Measurements from ENCODE around the gene DLL4.

Gene DLL4

DNA sequence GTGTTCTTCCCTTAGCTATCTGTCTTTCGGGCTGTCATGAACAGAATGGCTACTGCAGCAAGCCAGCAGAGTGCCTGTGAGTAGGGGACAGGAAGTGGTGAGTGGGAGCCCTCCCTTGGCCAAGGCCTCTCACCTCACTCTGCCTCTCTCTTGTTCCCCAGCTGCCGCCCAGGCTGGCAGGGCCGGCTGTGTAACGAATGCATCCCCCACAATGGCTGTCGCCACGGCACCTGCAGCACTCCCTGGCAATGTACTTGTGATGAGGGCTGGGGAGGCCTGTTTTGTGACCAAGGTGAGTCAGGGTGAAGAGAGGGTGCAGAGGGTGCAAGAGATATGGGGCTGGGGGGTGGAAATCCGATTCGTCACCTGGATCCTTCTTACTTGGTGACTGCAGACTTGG, 3.0 kb downstream of the DLL4 start:
- peak overlapping the region in 4 of 5 donors; percentile 63 to 91 (median 74) for H3K4me3 ChIP-seq (ENCODE audit: low read depth in 1 of 5, low read length in 5 of 5)
- H3K9ac ChIP-seq (ENCODE audit: low read length in 5 of 5): peak overlapping the region in 1 of 5 donors; percentile 30
- no peaks in the 10 kb centered on the region for H3K9me3 ChIP-seq (ENCODE audit: control insufficient read depth in 5 of 5, low read length in 5 of 5)
- peaks cover 0 to 36% (median 24%) of the 10 kb centered on the region in 5 donors for H3K36me3 ChIP-seq (ENCODE audit: control insufficient read depth in 5 of 5, insufficient read depth in 5 of 5, low read length in 5 of 5)
- H3K27ac ChIP-seq (ENCODE audit: low read depth, low read length): peak overlapping the region; percentile 56
- peaks cover 28 to 49% (median 42%) of the 10 kb centered on the region in 5 donors for H3K27me3 ChIP-seq (ENCODE audit: control insufficient read depth in 5 of 5, insufficient read depth in 4 of 5, low read length in 5 of 5)
- H3K4me1 ChIP-seq (ENCODE audit: control insufficient read depth in 5 of 5, insufficient read depth in 5 of 5, low read length in 5 of 5): peaks cover 3 to 92% (median 59%) of the 10 kb centered on the region in 5 donors

- no peak overlapping the region for H3K27ac ChIP-seq (ENCODE audit: low read depth, low read length)
- H3K4me1 ChIP-seq (ENCODE audit: control insufficient read depth in 5 of 5, insufficient read depth in 5 of 5, low read length in 5 of 5): peaks cover 3 to 94% (median 57%) of the 10 kb centered on the region in 5 donors
Observed at GRCh38 chr15:40932649-40933516, 3.7 kb downstream of the DLL4 start.

GRCh38 chr15:40933517-40933902, 4.4 kb downstream of the DLL4 start:
- Histone ChIP-seq H3K27ac (ENCODE audit: low read depth, low read length) (no peak overlapping the region), H3K4me3 (ENCODE audit: low read depth in 1 of 5, low read length in 5 of 5) (peak overlapping the region in 2 of 5 donors; percentile 69 to 91), H3K36me3 (ENCODE audit: control insufficient read depth in 5 of 5, insufficient read depth in 5 of 5, low read length in 5 of 5) (peaks cover 0 to 44% (median 27%) of the 10 kb centered on the region in 5 donors), H3K9me3 (ENCODE audit: control insufficient read depth in 5 of 5, low read length in 5 of 5) (no peaks in the 10 kb centered on the region), H3K9ac (ENCODE audit: low read length in 5 of 5) (no peak overlapping the region), H3K4me1 (ENCODE audit: control insufficient read depth in 5 of 5, insufficient read depth in 5 of 5, low read length in 5 of 5) (peaks cover 3 to 95% (median 52%) of the 10 kb centered on the region in 5 donors), H3K27me3 (ENCODE audit: control insufficient read depth in 5 of 5, insufficient read depth in 4 of 5, low read length in 5 of 5) (peaks cover 25 to 44% (median 38%) of the 10 kb centered on the region in 5 donors)

More at GRCh38 chr15:40932649-40933516, 3.7 kb downstream of the DLL4 start:
- peak overlapping the region in 3 of 5 donors; percentile 69 to 91 (median 80) for H3K4me3 ChIP-seq (ENCODE audit: low read depth in 1 of 5, low read length in 5 of 5)
- peaks cover 0 to 39% (median 27%) of the 10 kb centered on the region in 5 donors for H3K36me3 ChIP-seq (ENCODE audit: control insufficient read depth in 5 of 5, insufficient read depth in 5 of 5, low read length in 5 of 5)
- no peaks in the 10 kb centered on the region for H3K9me3 ChIP-seq (ENCODE audit: control insufficient read depth in 5 of 5, low read length in 5 of 5)
- H3K27me3 ChIP-seq (ENCODE audit: control insufficient read depth in 5 of 5, insufficient read depth in 4 of 5, low read length in 5 of 5): peaks cover 26 to 46% (median 40%) of the 10 kb centered on the region in 5 donors
- no peak overlapping the region for H3K9ac ChIP-seq (ENCODE audit: low read length in 5 of 5)

DNA sequence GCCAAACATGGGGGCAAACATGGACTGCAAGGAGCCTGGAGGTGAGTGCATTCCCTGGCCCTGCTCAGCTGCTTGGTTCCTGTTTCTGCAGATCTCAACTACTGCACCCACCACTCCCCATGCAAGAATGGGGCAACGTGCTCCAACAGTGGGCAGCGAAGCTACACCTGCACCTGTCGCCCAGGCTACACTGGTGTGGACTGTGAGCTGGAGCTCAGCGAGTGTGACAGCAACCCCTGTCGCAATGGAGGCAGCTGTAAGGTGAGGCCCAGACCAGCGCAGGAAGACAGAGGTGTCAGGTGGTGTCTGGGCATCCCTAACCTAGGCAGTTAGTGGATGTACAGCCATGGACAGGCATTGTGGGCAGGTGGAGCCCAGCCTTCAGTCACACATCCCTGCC, 5.3 kb downstream of the DLL4 start:
- H3K9me3 ChIP-seq (ENCODE audit: control insufficient read depth in 5 of 5, low read length in 5 of 5): no peaks in the 10 kb centered on the region
- peaks cover 19 to 34% (median 30%) of the 10 kb centered on the region in 5 donors for H3K27me3 ChIP-seq (ENCODE audit: control insufficient read depth in 5 of 5, insufficient read depth in 4 of 5, low read length in 5 of 5)
- H3K4me1 ChIP-seq (ENCODE audit: control insufficient read depth in 5 of 5, insufficient read depth in 5 of 5, low read length in 5 of 5): peaks cover 3 to 92% (median 43%) of the 10 kb centered on the region in 5 donors
- no peak overlapping the region for H3K9ac ChIP-seq (ENCODE audit: low read length in 5 of 5)
- H3K36me3 ChIP-seq (ENCODE audit: control insufficient read depth in 5 of 5, insufficient read depth in 5 of 5, low read length in 5 of 5): peaks cover 0 to 45% (median 27%) of the 10 kb centered on the region in 5 donors
- no peak overlapping the region for H3K27ac ChIP-seq (ENCODE audit: low read depth, low read length)
- H3K4me3 ChIP-seq (ENCODE audit: low read depth in 1 of 5, low read length in 5 of 5): peak overlapping the region in 3 of 5 donors; percentile 21 to 36 (median 22)

- Histone ChIP-seq H3K4me3 (ENCODE audit: low read depth in 1 of 5, low read length in 5 of 5) (peak overlapping the region in 2 of 5 donors; percentile 26 to 50), H3K9me3 (ENCODE audit: control insufficient read depth in 5 of 5, low read length in 5 of 5) (no peaks in the 10 kb centered on the region), H3K27me3 (ENCODE audit: control insufficient read depth in 5 of 5, insufficient read depth in 4 of 5, low read length in 5 of 5) (peaks cover 9 to 16% (median 14%) of the 10 kb centered on the region in 5 donors), H3K36me3 (ENCODE audit: control insufficient read depth in 5 of 5, insufficient read depth in 5 of 5, low read length in 5 of 5) (peaks cover 0 to 45% (median 27%) of the 10 kb centered on the region in 5 donors), H3K27ac (ENCODE audit: low read depth, low read length) (peak overlapping the region; percentile 50), H3K4me1 (ENCODE audit: control insufficient read depth in 5 of 5, insufficient read depth in 5 of 5, low read length in 5 of 5) (peaks cover 8 to 91% (median 38%) of the 10 kb centered on the region in 5 donors), H3K9ac (ENCODE audit: low read length in 5 of 5) (no peak overlapping the region)
Observed at GRCh38 chr15:40936234-40936708, 7.1 kb downstream of the DLL4 start.

DNA sequence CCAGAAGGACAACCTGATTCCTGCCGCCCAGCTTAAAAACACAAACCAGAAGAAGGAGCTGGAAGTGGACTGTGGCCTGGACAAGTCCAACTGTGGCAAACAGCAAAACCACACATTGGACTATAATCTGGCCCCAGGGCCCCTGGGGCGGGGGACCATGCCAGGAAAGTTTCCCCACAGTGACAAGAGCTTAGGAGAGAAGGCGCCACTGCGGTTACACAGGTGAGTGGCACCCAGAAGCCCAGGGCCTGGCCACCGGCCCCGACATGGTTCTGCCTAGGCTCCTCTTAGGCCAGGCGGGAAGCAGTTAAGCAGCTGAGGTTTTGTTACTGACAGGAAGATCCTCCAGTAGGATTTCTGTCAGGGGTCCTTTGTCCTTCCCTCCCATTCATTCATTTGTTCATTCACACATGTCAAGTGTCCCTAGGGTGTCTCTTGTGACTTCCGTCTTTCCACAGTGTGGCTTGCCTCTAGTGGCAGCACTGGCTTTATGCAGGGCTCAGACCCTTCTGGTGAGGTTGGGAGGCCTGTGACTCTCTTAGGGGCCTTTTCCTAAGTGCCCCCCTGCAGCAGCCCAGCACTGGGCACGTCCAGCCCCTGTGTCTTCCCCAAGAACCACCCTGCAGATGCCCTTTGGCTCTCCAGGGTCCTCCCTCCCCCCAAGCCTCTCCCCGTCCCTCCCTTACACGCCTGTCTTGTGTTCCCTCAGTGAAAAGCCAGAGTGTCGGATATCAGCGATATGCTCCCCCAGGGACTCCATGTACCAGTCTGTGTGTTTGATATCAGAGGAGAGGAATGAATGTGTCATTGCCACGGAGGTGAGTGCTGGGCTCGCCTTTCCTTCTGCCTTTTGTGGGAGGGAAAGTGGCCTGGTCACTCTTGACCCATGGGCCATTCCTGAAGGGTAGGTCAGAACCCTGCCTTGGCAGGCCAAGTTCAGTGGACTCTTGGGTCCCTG, 7.8 kb downstream of the DLL4 start:
- peak overlapping the region; percentile 50 for H3K27ac ChIP-seq (ENCODE audit: low read depth, low read length)
- peak overlapping the region in 3 of 5 donors; percentile 26 to 50 (median 31) for H3K4me3 ChIP-seq (ENCODE audit: low read depth in 1 of 5, low read length in 5 of 5)
- H3K9ac ChIP-seq (ENCODE audit: low read length in 5 of 5): no peak overlapping the region
- peaks cover 9 to 86% (median 41%) of the 10 kb centered on the region in 5 donors for H3K4me1 ChIP-seq (ENCODE audit: control insufficient read depth in 5 of 5, insufficient read depth in 5 of 5, low read length in 5 of 5)
- peaks cover 3 to 9% (median 7%) of the 10 kb centered on the region in 5 donors for H3K27me3 ChIP-seq (ENCODE audit: control insufficient read depth in 5 of 5, insufficient read depth in 4 of 5, low read length in 5 of 5)
- H3K36me3 ChIP-seq (ENCODE audit: control insufficient read depth in 5 of 5, insufficient read depth in 5 of 5, low read length in 5 of 5): peaks cover 0 to 43% (median 27%) of the 10 kb centered on the region in 5 donors
- no peaks in the 10 kb centered on the region for H3K9me3 ChIP-seq (ENCODE audit: control insufficient read depth in 5 of 5, low read length in 5 of 5)

- Histone ChIP-seq H3K4me1 (ENCODE audit: control insufficient read depth in 5 of 5, insufficient read depth in 5 of 5, low read length in 5 of 5) (peaks cover 13 to 87% (median 48%) of the 10 kb centered on the region in 5 donors), H3K4me3 (ENCODE audit: low read depth in 1 of 5, low read length in 5 of 5) (peak overlapping the region in 3 of 5 donors; percentile 17 to 31 (median 26)), H3K9ac (ENCODE audit: low read length in 5 of 5) (peak overlapping the region in 1 of 5 donors; percentile 13), H3K36me3 (ENCODE audit: control insufficient read depth in 5 of 5, insufficient read depth in 5 of 5, low read length in 5 of 5) (peaks cover 0 to 38% (median 23%) of the 10 kb centered on the region in 5 donors), H3K9me3 (ENCODE audit: control insufficient read depth in 5 of 5, low read length in 5 of 5) (no peaks in the 10 kb centered on the region), H3K27me3 (ENCODE audit: control insufficient read depth in 5 of 5, insufficient read depth in 4 of 5, low read length in 5 of 5) (peaks cover 0 to 3% (median 0%) of the 10 kb centered on the region in 5 donors), H3K27ac (ENCODE audit: low read depth, low read length) (peak overlapping the region; percentile 50)
Observed at GRCh38 chr15:40937762-40938535, 8.8 kb downstream of the DLL4 start.

DNA sequence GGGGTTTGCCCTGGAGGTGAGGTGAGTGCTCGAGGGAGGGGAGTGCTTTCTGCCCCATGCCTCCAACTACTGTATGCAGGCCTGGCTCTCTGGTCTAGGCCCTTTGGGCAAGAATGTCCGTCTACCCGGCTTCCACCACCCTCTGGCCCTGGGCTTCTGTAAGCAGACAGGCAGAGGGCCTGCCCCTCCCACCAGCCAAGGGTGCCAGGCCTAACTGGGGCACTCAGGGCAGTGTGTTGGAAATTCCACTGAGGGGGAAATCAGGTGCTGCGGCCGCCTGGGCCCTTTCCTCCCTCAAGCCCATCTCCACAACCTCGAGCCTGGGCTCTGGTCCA, 9.4 kb downstream of the DLL4 start:
- peaks cover 0 to 35% (median 23%) of the 10 kb centered on the region in 5 donors for H3K36me3 ChIP-seq (ENCODE audit: control insufficient read depth in 5 of 5, insufficient read depth in 5 of 5, low read length in 5 of 5)

More for the DNA sequence above, 9.4 kb downstream of the DLL4 start:
- peaks cover 13 to 87% (median 49%) of the 10 kb centered on the region in 5 donors for H3K4me1 ChIP-seq (ENCODE audit: control insufficient read depth in 5 of 5, insufficient read depth in 5 of 5, low read length in 5 of 5)
- H3K27me3 ChIP-seq (ENCODE audit: control insufficient read depth in 5 of 5, insufficient read depth in 4 of 5, low read length in 5 of 5): peaks cover 0 to 5% (median 3%) of the 10 kb centered on the region in 5 donors
- H3K9me3 ChIP-seq (ENCODE audit: control insufficient read depth in 5 of 5, low read length in 5 of 5): no peaks in the 10 kb centered on the region
- peak overlapping the region in 1 of 5 donors; percentile 5 for H3K4me3 ChIP-seq (ENCODE audit: low read depth in 1 of 5, low read length in 5 of 5)
- H3K27ac ChIP-seq (ENCODE audit: low read depth, low read length): peak overlapping the region; percentile 50
- H3K9ac ChIP-seq (ENCODE audit: low read length in 5 of 5): no peak overlapping the region
